Measurements from ENCODE around the gene KLHL35.

KLHL35 gene

DNA sequence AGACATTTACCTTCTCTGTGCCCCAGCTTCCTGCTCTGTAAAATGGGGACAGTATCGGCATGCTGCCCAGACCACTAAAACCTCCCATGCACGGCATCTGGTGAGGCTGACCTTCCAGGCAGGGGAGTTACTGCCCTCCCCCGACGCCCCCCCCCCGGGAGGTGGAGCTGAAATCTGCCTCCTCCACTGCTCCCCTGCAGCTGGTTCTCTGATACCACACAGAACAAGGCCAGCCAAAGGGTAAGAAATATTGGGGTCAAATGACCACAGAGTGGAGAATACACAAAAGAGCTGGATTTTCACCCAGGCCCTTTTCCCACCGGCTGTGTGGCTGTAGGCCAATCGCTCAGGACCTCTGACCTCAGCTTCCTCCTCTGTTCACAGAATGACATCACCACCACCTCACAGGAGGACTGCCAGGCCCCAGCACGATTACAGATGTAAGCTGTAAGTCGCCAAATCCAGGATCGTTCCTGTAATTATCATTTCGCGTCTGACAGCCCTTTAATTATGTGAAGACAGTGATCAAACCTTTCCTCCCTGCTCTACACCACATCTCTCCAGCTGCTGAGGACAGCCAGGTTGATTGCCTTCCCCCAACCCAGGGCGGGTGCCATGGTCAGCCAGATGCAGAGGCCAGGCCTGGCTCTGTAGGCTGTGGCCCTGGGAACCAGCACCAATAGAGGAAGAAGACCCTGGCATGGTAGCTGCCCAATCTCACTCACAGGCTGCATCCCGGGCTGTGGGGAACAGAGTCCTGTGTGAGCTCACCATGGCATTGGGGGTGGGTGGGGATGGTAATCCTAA, 35.7 kb upstream of the KLHL35 start:
- no peak for DNase-seq

- DNase-seq: no peak
Observed at GRCh38 chr11:75467881-75468280, 34.9 kb upstream of the KLHL35 start.

DNA sequence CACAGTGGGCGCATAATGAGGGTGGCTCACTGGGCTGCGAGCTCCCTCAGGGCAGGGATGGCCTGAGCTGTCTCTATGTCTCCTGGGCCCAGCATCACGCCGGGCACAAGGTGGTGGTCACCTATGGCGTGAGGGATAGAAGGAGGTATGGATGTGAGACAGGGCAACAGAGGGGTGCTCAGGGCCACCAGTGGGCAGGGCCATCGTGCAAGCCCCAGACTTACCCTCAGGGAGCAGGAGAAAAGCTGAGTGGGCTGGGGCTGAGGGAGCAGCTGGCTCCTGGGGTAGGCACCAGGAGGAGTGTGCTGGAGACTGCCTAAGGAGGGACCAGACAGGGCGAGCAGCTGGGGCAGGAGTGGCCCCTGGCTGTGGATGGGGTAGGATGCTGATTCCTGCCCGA, 34.3 kb upstream of the KLHL35 start:
- no peak for DNase-seq

GRCh38 chr11:75465701-75466531, 32.9 kb upstream of the KLHL35 start:
- no peak for DNase-seq

DNA sequence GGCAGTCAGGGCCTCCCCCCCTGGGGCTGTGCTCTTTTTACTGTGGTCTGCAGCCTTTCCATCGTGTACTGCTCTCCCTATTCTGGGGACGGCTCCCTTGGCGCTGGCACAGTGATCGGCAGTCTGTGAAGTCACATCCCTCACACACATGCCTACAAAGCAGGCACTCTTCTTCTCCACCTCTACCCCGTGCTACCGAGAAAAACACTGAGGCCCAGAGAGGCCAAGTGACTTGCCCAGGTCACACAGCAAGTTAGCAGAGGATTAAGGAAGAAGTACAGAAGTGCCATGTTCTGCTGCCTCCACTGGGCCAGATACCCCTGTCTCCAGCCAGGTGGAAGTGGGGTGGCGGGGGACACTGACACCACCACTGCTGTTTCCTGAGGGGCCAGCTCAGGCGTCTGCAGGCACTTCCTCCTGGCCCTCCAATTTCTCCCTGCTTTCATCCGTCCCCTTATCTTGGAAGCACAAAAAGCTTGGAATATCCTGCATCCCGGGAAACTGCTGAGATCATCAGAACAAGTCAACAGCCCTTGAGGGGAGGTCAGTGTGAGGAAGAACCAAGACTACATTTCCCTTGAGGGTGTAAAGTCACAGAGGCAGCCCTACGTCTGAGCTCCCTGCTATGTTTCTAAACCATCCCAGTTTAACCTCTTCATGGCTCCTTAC, 30.2 kb upstream of the KLHL35 start:
- DNase-seq: no peak

GRCh38 chr11:75462117-75462653, 29.2 kb upstream of the KLHL35 start:
- no peak for DNase-seq

- DNase-seq: no peak
Observed at GRCh38 chr11:75461151-75461550, 28.1 kb upstream of the KLHL35 start.

- DNase-seq: no peak
Observed at GRCh38 chr11:75456596-75457183, 23.7 kb upstream of the KLHL35 start.

DNA sequence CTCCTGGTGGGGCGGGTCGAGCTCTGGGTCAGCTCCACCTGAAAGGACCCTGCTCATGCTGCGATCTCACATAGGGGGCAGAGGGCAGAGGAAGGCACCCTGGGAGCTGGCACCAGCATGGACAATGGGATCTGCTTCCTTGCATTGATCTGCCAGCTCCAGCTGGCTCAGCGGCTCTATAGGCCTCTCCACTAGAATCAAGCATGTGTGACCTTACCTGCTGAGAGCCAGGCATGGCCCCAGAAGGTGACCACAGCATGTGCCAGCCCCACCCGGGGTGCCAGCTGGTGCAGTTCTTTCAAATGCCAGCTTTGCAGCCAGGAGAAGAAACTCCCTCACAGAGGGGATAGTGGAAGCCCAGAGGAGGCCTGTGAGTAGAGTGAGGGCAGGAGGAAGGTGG, 22.0 kb upstream of the KLHL35 start:
- DNase-seq: no peak

DNA sequence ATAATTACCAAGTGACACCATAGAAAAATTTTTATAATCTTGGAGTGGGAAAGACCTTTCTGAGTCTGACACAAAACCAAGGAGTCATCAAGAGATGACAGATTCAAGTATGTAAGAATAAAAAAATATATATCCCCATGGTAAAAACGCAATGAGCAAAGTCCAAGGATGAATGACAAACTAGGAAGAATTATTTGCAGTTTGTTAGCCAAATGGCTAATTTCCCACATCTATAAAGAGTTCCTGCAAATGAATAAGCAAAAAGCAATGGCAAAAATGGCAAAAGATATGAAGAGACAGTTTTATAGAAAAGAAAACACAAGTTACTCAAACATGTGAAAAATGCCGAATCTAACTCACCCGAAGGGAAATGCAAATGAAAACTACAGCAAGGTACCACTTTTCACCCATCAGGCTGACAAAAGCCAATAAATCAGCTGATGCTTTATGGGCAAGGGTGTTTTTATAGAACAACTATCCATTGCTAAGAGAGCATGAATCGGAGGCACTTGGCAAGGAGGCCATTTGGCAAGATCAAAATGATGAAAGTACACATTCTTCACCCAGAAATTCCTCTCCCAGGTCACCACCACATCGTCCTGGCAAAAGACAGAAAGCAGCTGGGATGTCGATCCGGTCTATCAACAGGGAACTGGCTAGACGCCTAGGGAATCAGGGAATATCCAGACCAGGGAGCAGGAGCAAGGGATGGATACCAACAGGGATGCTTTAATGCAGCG, 21.1 kb upstream of the KLHL35 start:
- DNase-seq: no peak

DNA sequence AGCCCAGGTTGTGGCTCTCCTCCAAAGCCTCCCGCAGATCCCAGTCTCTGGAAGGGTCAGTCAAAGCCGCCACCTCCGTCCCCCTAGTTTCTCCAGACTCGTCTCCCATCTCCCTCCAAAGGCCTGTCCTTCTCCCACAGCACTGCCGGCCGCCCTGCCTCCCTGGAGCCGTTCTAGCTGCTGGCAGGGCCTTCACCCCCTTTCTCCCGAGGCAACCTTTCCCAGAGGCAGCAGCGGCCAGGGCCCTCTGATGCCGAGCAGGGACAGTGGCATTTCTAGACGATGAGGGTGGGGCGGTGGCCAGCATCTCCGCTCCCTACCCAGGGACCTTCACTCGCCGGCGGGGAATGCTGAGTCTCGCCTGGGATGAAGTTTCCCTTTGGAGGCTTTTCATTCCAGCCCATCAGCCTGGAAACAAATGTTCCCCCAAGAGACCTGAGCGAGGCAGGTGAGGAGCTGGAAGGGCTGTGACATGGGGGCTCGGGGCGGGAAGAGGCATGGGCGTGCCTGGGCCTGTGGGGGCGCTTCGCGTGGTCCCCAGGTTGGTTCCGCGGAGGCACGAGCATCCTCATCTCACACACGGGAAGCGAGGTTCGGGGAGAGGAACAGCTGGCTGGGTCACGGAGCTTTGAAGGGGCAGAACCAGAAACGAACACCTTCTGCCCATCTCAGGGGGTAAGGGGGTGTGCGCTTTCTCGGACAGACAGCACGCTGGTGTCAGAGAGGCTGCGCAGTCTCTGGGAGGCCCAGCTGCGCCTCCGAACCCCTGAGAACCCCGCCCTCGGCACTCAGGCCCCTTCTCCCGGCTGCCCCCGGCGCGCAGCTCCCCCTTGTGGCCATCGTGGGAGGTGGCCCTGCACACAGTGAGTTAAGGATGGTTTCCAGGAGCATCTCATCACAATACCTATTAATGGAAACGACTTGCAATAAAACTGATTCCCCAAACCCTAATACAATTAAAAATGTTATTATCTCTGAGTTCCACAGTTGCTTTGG, 18.1 kb upstream of the KLHL35 start:
- DNase-seq: no peak

DNA sequence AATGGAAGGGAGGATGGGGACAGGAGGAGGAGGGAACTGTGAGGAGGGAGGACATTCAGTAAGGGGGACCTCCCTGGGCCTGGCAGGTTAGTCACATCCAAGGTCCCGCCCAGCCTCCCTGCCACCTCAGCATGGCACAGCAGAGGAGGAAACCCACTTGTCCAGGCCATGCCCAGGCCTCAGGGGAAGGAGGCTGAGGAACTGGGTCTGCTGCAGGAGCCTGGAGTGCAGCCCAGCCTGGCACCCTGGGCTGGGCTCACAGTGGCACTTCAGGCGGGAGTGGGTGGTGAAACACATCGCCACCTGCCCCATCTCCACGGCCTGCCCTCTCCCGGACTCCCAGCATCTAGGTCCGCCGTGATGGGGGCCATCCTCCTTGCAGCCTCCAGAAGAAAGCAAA, 17.2 kb upstream of the KLHL35 start:
- no peak for DNase-seq

DNA sequence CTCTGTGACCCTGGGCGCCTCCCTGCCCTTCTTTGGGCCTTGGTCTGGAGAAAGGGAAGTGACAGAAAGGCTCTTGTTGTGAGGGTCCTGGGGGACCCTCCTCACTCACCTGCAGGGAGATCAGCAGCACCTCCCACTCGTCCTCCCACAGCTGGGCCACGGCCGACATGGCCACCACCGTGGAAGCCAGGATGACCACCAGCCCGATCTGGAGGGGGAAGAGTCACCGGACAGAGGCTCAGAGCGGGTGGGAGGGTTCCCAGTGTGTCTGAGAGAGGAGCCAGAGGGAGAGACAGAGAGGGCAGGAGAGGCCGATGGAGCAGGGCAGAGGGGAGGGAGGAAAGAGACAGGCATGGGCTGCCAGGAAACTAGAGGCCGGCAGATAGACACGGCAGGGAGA, 16.8 kb upstream of the KLHL35 start:
- no peak for DNase-seq

- DNase-seq: no peak
Observed at GRCh38 chr11:75449271-75449670, 16.3 kb upstream of the KLHL35 start.

GRCh38 chr11:75447415-75447814, 14.4 kb upstream of the KLHL35 start:
- DNase-seq: no peak

DNA sequence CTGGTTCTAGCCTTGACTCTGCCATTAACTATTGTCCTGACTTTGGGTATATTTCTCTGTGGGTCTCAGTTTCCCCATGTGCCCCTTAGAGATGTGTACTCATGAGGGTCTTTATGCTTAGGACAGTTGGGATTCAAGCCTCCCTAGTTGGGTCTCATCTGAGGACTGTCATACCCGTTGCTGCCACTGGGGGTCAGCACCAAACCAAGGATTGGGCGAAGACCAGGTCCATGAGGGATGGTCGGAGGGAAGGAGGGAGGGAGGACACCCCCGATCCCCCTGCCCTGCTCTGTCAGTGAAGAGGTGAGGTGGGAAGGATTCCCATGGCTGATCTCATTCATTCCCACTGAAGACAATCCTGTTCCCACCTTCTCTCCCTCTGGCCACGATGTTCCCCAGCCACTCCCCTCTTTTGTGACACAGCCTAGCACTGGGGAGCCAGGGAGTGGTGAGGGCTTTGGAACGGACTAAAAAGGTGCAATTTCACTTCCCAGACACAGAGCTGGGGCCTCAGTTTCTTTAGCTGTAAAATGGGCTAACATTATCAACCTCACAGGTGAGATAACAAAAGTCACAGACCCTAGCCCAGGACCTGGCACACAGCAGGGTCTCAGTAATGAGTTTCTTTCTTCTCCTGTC, 12.4 kb upstream of the KLHL35 start:
- no peak for DNase-seq

- no peak for DNase-seq
Observed at GRCh38 chr11:75443043-75443442, 10.0 kb upstream of the KLHL35 start.

DNA sequence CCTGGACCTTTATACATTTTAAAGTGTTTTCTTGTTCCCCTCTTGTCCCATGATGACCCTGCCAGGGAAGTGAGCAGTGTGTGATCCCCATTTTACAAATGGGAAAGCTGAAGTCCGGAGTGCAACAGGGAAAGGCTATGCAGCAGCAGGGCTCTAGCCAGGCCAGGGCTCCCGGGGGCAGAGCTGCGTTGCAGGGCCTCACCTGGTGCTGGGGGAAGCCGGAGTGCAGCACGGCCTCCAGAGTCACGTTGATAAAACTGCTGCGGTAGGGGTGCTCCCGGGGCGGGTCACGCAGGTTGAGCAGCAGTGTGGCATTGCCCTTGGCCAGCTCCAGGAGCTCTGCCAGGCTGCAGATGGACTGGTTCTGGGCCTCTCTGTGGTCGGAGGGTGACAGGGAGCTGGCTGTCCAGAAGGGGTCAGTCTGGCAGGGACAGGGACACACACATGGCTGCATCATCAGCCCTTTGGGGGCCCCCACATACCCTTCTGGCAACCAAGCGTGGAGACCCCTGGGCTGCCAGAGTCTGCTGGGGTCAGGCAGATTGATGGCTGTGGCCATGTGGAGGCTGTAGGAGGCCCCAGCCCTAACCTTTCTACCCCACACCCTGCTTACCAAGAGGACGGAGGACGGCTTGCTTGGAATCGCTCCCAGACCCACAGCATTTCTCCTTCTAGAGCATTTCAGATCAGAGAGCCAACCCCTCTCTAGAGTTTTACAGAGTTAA, 9.3 kb upstream of the KLHL35 start:
- no peak for DNase-seq

DNA sequence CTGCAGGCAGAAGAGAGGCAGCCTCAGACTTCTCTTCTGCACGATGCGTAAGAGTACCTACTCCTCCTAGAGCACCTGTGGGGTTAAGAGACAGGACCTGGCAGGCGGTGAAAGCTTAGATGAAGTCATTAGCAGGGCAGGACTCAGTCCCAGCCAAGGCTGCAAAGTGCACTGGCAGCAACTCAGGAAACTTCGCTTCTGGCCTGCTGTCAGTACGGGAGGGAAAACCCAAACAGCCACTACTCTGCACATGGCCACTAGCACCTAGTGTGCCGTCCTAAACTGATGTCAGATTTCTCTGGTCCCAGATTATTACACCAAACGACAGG, 8.8 kb upstream of the KLHL35 start:
- no peak for DNase-seq

All from NCI-H2107 (cell line).